Ascending aorta (tissue), 2 donors: ENCODE results near the gene NUP214. TPM values are rescaled to one million over a fixed set of nuclear protein-coding genes. Genes with fewer than 3 reads are reported as not detected.

Experiments used
- DNase-seq, 2 donors: peaks; one replicate each; pipeline ENCODE4 v3.0.0-alpha.2; 2019; ENCODE audit warnings: low spot score in 2 of 2
- H3K27ac ChIP-seq, 2 donors: fragments of 200-600 bp; sonication (generic); one replicate each; pipeline ENCODE4 v1.5.1; 2016 to 2017; ENCODE audit warnings: mild to moderate bottlenecking in 1 of 2
- H3K27me3 ChIP-seq: fragments of 200-600 bp; sonication (generic); one replicate; pipeline ENCODE4 v1.5.1; 2017
- H3K36me3 ChIP-seq, 2 donors: fragments of 200-600 bp; sonication (generic); one replicate each; pipeline ENCODE4 v1.5.1; 2016
- H3K4me1 ChIP-seq, 2 donors: fragments of 200-600 bp; sonication (generic); one replicate each; pipeline ENCODE4 v1.5.1; 2016 to 2017; ENCODE audit warnings: mild to moderate bottlenecking in 1 of 2
- H3K4me3 ChIP-seq, 2 donors: fragments of 200-600 bp; sonication (generic); one replicate each; pipeline ENCODE4 v1.5.1; 2016 to 2017; ENCODE audit warnings: mild to moderate bottlenecking in 1 of 2
- H3K9me3 ChIP-seq, 2 donors: fragments of 200-600 bp; sonication (generic); one replicate each; pipeline ENCODE4 v1.5.1; 2016
- CTCF ChIP-seq, 3 experiments: fragments of 200-600 bp in 2 of 3; fragments of 450-650 bp in 1 of 3; sonication (generic) in 2 of 3; IDR thresholded peaks; one replicate each; pipeline ENCODE4 v1.5.1; 2016 to 2019; ENCODE audit warnings: antibody characterized with exemption in 3 of 3, mild to moderate bottlenecking in 1 of 3, moderate library complexity in 1 of 3
- intact Hi-C: fragments of 100-400 bp; cut with DNase I; formaldehyde crosslinking; loops from one replicate; pipeline ENCODE4 v1.15.1; 2023
- total RNA-seq: library from RNA; depleted of rRNA; stranded (reverse); fragments of >200 nt; gene quantifications from one replicate; pipeline ENCODE4 v1.1.0, GENCODE V29; 2016

Gene NUP214
- total RNA-seq, 1 donor from 2014 or later = 234 TPM

DNA sequence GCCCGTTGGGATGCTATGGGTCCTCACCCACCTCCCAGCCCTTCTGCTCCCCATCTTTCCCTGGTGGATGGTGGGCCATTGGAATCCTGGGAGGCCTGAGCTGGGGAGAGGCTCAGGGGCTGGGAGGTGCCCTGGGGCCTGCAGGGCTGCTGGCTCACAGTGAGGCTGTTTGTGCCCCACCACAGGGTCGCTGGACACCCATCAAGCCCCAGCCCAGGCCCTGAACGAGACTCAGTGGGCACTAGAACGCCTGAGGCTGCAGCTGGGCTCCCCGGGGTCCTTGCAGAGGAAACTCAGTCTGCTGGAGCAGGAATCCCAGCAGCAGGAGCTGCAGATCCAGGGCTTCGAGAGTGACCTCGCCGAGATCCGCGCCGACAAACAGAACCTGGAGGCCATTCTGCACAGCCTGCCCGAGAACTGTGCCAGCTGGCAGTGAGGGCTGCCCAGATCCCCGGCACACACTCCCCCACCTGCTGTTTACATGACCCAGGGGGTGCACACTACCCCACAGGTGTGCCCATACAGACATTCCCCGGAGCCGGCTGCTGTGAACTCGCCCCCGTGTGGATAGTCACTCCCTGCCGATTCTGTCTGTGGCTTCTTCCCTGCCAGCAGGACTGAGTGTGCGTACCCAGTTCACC is 33.9 kb upstream of the NUP214 start:
- Histone ChIP-seq H3K36me3 (no peaks in the 10 kb centered on the region), H3K27ac (no peak overlapping the region), H3K27me3 (peaks cover 5% of the 10 kb centered on the region), H3K4me1 (peaks cover 0 to 5% of the 10 kb centered on the region in 2 donors), H3K4me3 (no peak overlapping the region), H3K9me3 (no peaks in the 10 kb centered on the region)
- no peak for DNase-seq
- intact Hi-C loops = no loop called here
- TF ChIP-seq CTCF (IDR thresholded peaks at IDR 0.05) = no peak

DNA sequence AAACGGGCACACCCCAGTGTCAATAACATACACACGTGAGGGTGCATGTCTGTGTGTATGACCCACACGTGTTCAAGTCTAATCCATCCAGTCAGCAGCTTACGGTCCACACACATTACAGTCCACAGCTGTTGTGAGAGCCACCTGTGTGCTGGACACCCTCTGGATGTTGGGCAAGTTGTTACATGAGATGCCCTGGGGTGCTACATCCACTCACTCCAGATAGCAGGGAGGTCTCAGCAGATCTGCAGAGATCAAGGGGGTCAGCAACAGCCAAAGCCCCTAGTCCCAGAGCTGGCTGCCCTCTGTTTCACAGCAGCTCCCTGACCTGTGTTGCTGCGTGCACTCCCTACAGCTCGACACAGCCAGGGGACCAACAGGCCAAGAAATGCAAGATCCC is 33.4 kb upstream of the NUP214 start:
- peaks cover 5% of the 10 kb centered on the region for H3K27me3 ChIP-seq
- intact Hi-C loops = no loop called here
- no peak for TF ChIP-seq CTCF (IDR thresholded peaks at IDR 0.05)
- no peaks in the 10 kb centered on the region for H3K9me3 ChIP-seq
- no peak overlapping the region for H3K27ac ChIP-seq
- peaks cover 0 to 10% of the 10 kb centered on the region in 2 donors for H3K4me1 ChIP-seq
- H3K36me3 ChIP-seq = no peaks in the 10 kb centered on the region
- no peak for DNase-seq
- no peak overlapping the region for H3K4me3 ChIP-seq

- no peak for TF ChIP-seq CTCF (IDR thresholded peaks at IDR 0.05)
- H3K9me3 ChIP-seq = no peaks in the 10 kb centered on the region
- intact Hi-C loops = no loop called here
- H3K36me3 ChIP-seq = no peaks in the 10 kb centered on the region
- H3K4me3 ChIP-seq = no peak overlapping the region
- no peak for DNase-seq
- H3K4me1 ChIP-seq = peaks cover 0 to 10% of the 10 kb centered on the region in 2 donors
- H3K27me3 ChIP-seq = peaks cover 5% of the 10 kb centered on the region
- H3K27ac ChIP-seq = no peak overlapping the region
These were observed 32.6 kb upstream of the NUP214 start for GRCh38 chr9:131092548-131093440.

DNA sequence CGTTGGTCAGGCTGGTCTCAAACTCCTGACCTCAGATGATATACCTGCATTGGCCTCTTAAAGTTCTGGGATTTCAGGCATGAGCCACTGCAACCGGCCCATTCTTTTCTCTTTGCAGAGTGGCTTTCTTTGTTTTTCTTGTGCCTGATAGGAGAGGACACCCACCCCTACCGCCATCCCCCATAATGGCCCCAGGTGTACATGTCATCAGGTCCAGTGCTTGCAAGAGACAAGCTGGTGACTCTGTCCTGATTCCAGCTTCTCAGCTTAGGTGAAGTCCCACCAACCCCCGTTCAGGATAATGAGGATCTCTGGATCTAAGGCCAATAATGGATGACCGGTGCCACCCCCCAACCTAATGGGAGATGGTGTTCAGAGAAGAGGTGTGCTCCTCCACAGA is 31.4 kb upstream of the NUP214 start:
- peaks cover 0 to 10% of the 10 kb centered on the region in 2 donors for H3K4me1 ChIP-seq
- peaks cover 5% of the 10 kb centered on the region for H3K27me3 ChIP-seq
- no peak overlapping the region for H3K4me3 ChIP-seq
- intact Hi-C loops = no loop called here
- no peaks in the 10 kb centered on the region for H3K36me3 ChIP-seq
- no peaks in the 10 kb centered on the region for H3K9me3 ChIP-seq
- H3K27ac ChIP-seq = no peak overlapping the region
- TF ChIP-seq CTCF (IDR thresholded peaks at IDR 0.05) = no peak
- DNase-seq = no peak

DNA sequence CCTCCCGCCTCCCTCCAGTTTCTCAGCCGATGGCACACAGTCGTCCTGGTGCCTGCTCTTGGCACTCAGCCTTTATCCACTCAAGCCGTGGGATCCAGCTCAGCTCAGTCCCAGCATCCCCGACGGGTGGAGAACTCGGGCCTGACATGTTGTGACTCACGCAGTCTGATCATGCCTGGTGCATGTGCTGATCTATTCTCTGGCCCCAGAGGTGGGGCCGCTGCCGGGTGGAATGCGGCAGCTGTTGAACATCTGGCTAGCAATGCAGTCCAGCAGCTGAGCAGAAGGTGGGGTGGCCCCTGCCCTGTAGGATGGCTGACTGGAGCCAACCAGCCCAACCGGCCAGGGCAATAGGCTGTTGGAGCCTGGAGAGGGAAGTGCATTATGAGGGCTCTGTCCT is 30.8 kb upstream of the NUP214 start:
- Histone ChIP-seq H3K4me3 (no peak overlapping the region), H3K9me3 (no peaks in the 10 kb centered on the region), H3K27me3 (peaks cover 5% of the 10 kb centered on the region), H3K4me1 (peaks cover 0 to 10% of the 10 kb centered on the region in 2 donors), H3K36me3 (no peaks in the 10 kb centered on the region), H3K27ac (no peak overlapping the region)
- intact Hi-C loops = no loop called here
- no peak for DNase-seq
- no peak for TF ChIP-seq CTCF (IDR thresholded peaks at IDR 0.05)
